ENCODE measurements around the gene ATP11A. TPM values are rescaled to one million over a fixed set of nuclear protein-coding genes. Genes with fewer than 3 reads are reported as not detected.

The ATP11A gene
- total RNA-seq, 1 donor from 2014 or later: 191 TPM

GRCh38 chr13:112741835-112742570, 52.2 kb downstream of the ATP11A start:
- no peak for DNase-seq (ENCODE audit: low spot score)

DNA sequence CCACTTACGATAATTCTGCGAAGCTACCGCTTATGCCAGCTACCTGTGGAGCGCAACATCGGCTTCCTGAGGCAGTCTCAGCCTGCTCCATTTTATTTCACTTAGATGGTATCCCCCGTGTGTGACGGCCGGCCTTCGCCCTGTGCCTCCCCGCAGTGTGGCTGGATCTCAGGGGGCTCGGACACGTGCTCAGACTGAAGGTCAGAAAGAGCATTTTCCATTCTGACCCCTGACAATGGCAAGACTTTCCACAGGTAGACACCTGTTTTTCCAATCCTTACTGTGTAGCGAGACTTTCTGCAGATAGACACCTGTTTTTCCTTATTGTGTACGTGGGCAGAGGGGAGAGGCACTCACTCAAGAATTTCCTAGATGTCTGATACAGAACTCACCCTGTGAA, 52.7 kb downstream of the ATP11A start:
- DNase-seq (ENCODE audit: low spot score): no peak

- DNase-seq (ENCODE audit: low spot score): no peak
These were observed 53.8 kb downstream of the ATP11A start for GRCh38 chr13:112743451-112744167.

DNA sequence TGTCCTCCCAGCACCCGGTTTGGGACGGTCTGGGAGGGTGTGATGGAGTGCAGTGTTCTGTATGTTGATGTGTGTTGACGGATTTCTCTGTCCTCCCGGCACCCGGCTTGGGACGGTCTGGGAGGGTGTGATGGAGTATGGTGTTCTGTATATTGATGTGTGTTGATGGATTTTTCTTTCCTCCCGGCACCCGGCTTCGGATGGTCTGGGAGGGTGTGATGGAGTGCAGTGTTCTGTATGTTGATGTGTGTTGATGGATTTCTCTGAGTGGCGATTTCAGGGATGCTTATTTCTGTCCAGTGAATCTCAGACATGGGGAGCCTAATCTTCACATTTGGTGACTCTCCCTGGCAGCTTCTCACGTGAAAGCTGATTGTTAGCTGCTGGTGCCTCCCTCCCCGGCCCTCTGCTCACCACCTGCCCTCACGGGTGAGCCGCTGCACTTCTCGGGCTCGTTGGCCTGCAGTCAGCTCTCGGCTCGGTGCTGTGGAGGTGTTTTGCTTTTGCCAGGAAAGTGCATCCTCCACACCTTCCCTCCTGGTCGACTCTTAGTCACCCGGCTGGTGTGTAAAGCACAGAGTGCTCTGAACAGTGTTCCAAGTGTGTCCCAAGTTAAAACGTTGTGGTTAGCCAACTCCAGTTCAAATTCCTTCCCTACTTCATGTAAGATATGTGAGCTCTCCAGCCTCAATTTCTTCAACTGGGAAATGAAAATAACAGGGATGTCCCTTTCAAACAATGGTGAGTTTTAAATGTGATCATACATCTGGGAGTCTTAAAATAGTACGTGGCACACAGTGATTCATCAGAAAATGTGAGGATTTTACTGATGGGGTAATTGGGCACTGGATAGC, 54.6 kb downstream of the ATP11A start:
- DNase-seq (ENCODE audit: low spot score): no peak

- DNase-seq (ENCODE audit: low spot score): no peak
These were observed 56.2 kb downstream of the ATP11A start for GRCh38 chr13:112746044-112746443.

- no peak for DNase-seq (ENCODE audit: low spot score)
These were observed 57.4 kb downstream of the ATP11A start for GRCh38 chr13:112747256-112747655.

GRCh38 chr13:112748947-112749735, 59.3 kb downstream of the ATP11A start:
- DNase-seq (ENCODE audit: low spot score): peak; percentile 59

GRCh38 chr13:112750570-112750969, 60.7 kb downstream of the ATP11A start:
- DNase-seq (ENCODE audit: low spot score): no peak

GRCh38 chr13:112751617-112752016, 61.8 kb downstream of the ATP11A start:
- no peak for DNase-seq (ENCODE audit: low spot score)

DNA sequence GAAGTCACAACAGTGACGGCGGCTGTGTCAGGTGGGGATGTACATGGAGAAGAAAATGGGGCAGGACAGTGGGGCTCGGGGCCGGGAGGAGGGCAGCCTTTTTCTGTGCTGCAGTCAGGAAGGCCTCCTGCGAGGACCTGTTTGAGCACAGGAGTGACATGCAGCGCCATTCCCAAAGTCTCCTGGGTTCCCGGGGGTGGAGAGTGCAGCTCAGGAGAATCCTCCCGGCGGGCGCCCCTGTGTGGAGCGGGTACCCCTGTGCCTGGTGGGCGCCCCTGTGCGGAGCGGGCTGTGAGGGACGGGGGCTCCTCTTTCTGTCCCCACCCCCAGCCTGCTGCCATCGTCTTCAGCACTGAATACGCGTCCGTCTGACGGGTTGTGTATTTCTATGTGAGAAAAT, 62.4 kb downstream of the ATP11A start:
- no peak for DNase-seq (ENCODE audit: low spot score)

DNA sequence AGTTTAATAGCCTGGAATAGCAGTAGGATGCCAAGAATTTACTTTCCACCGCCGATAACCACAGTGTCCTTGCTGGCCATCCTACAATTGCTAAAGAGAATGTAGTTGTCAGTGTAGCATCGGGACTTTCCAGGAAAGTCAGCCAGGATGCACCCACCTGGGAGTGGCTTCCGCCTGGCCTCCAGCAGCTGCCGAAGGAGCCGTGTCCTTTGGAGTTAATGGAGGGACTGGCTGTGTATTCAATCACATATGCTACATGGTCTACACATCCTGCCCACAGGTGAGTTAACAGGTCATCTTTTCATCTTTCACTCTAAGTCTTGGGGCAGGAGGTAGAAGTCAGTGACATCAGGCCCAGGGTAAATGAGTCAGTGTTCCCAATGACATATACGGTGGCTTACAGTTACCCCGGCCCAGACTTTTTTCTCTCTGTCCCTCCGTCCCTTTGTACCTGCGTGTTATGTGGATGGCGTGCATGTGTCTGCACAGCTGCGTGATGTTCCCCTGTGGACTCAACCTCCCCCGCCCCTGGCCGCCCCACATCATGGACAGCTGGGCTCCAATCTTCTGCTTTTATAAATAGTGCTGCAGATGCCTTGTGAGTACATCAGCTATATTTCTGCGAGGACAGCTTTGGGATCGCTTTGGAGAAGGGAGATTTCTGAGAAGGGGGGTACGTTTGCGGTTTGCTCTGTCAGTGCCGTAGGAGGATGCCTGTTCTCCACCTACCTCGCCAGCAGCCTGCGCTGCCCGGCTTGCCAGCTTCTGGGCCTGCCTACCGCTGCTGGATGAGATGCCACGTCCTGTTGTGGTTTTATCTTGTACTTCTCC, 63.1 kb downstream of the ATP11A start:
- no peak for DNase-seq (ENCODE audit: low spot score)

DNA sequence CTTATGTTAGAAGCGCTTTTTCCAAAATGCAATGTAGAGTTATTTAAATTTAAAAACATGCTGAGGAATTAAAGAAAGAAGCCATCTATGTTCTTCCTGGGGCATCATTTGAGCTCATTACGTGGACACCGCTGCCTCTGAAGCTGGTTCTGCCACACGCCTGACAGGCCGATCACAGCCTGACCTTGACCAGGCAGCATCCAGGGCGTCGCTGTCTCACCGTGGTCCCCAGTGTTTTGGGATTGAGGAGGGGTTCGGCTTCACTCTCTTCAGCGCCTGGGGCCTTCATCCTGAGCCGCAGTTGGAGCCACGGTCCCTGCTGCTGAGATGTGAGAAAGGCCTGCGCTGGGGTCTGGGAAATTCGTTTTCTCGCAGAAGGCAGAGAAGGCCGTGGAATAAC, 64.0 kb downstream of the ATP11A start:
- no peak for DNase-seq (ENCODE audit: low spot score)

GRCh38 chr13:112754281-112755025, 64.6 kb downstream of the ATP11A start:
- DNase-seq (ENCODE audit: low spot score): no peak

- DNase-seq (ENCODE audit: low spot score): no peak
These were observed 65.5 kb downstream of the ATP11A start for GRCh38 chr13:112755331-112755730.

DNA sequence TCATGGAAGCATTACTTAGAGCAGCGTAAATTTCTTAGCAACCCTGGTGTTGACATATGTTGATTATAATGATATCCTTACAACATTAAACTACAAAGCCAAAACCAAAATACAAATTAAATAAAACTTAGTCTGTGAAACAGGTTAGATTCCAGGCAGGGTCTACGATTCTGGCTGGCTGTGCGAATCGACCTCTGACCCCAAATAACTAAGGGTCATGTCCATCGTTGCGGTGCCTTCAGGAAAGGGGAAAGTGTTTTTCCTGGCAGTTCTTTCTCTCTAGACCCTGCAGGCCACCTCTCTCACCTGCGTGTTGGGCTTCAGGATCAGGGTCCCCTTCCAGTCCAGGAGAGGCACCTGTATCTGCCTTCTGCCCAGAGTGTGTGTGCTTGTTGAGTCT, 66.2 kb downstream of the ATP11A start:
- DNase-seq (ENCODE audit: low spot score): no peak

DNA sequence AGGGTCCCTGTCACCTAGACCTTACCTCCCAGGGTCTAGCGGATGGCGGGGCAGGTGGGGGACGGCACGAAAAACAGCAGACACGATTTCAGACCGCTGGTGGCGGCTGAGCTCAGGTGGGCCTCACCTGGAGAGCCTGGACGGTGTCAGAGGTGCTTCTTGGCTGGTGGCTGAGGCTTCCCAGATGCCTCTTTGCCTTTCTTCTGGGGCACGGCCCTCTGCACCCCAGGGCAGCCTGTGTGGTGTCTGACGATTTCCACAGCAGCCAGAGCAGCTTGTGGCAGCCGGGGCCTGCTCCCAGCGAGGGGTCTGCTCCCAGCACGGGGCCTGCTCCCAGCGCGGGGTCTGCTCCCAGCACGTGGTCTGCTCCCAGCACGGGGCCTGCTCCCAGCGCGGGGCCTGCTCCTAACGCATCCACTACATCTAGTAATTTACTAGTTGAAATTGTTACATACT, 66.7 kb downstream of the ATP11A start:
- no peak for DNase-seq (ENCODE audit: low spot score)

GRCh38 chr13:112756967-112757758, 67.3 kb downstream of the ATP11A start:
- DNase-seq (ENCODE audit: low spot score): no peak

- DNase-seq (ENCODE audit: low spot score): no peak
These were observed 67.9 kb downstream of the ATP11A start for GRCh38 chr13:112757759-112758086.

GRCh38 chr13:112759053-112759452, 69.2 kb downstream of the ATP11A start:
- DNase-seq (ENCODE audit: low spot score): no peak
